ENCODE data around the gene ATP11B.
A peak's percentile ranks its signal among the peaks of the same experiment; 100 is the strongest.

The ATP11B gene

GRCh38 chr3:182940266-182940808 is 147.0 kb downstream of the ATP11B start:
- DNase-seq (ENCODE audit: extremely low spot score): no peak
- POLR2A ChIA-PET: no interaction called here
- CTCF ChIA-PET: no interaction called here

DNA sequence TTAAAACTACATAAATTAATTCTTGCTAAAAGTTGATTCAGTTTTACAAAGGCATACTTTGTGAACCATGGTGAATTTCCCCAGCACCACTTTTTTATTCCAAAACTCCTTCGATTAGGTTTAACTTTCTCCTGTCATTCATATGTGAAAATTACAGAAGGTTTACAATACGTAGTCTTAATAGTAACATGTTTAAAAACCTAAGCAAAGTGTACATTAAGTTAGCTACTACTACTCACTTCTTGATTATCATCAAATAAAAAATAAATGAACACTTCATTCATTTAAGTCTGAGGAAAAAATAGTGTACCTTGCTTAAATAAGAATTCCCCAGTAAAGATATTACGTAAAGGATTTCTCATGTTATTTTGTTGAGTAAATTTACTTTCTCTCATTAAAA is 148.4 kb downstream of the ATP11B start:
- no peak for DNase-seq (ENCODE audit: extremely low spot score)
- TF ChIP-seq L3MBTL2 (conservative IDR thresholded peaks at IDR 0.05): no peak
- TF ChIP-seq ZNF384 (IDR thresholded peaks at IDR 0.05): no peak
- no peak for TF ChIP-seq ARNT (IDR thresholded peaks at IDR 0.05)
- TF ChIP-seq, protein P1, sequence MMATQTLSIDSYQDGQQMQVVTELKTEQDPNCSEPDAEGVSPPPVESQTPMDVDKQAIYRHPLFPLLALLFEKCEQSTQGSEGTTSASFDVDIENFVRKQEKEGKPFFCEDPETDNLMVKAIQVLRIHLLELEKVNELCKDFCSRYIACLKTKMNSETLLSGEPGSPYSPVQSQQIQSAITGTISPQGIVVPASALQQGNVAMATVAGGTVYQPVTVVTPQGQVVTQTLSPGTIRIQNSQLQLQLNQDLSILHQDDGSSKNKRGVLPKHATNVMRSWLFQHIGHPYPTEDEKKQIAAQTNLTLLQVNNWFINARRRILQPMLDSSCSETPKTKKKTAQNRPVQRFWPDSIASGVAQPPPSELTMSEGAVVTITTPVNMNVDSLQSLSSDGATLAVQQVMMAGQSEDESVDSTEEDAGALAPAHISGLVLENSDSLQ (IDR thresholded peaks at IDR 0.05): no peak
- no peak for TF ChIP-seq FOXA1 (IDR thresholded peaks at IDR 0.05)
- TF ChIP-seq FOXK2 (IDR thresholded peaks at IDR 0.05): no peak
- TF ChIP-seq LEF1 (IDR thresholded peaks at IDR 0.05; ENCODE audit: borderline replicate concordance): no peak
- no peak for TF ChIP-seq SUZ12 (IDR thresholded peaks at IDR 0.05)
- TF ChIP-seq FOXM1 (IDR thresholded peaks at IDR 0.05; ENCODE audit: borderline replicate concordance): no peak
- no peak for TF ChIP-seq CTBP1 (IDR thresholded peaks at IDR 0.05; ENCODE audit: borderline replicate concordance)
- TF ChIP-seq SP1 (IDR thresholded peaks at IDR 0.05): no peak
- POLR2A ChIA-PET: no interaction called here
- CTCF ChIA-PET: no interaction called here

More at GRCh38 chr3:182940266-182940808, 147.0 kb downstream of the ATP11B start:
- TF ChIP-seq FOXK2 (IDR thresholded peaks at IDR 0.05) (no peak), NFRKB (IDR thresholded peaks at IDR 0.05) (no peak), ELF4 (IDR thresholded peaks at IDR 0.05) (no peak), ARNT (IDR thresholded peaks at IDR 0.05) (no peak), ZNF384 (IDR thresholded peaks at IDR 0.05) (no peak), SUZ12 (IDR thresholded peaks at IDR 0.05) (no peak), FOXM1 (IDR thresholded peaks at IDR 0.05; ENCODE audit: borderline replicate concordance) (no peak), HDGF (IDR thresholded peaks at IDR 0.05; ENCODE audit: borderline replicate concordance) (no peak), SP1 (IDR thresholded peaks at IDR 0.05) (no peak), TARDBP (IDR thresholded peaks at IDR 0.05) (no peak), BHLHE40 (IDR thresholded peaks at IDR 0.05; ENCODE audit: borderline replicate concordance) (no peak), FOXA1 (IDR thresholded peaks at IDR 0.05) (no peak), LEF1 (IDR thresholded peaks at IDR 0.05; ENCODE audit: borderline replicate concordance) (no peak), CTBP1 (IDR thresholded peaks at IDR 0.05; ENCODE audit: borderline replicate concordance) (no peak), L3MBTL2 (conservative IDR thresholded peaks at IDR 0.05) (no peak)
- TF ChIP-seq, protein P1 (IDR thresholded peaks at IDR 0.05): no peak

DNA sequence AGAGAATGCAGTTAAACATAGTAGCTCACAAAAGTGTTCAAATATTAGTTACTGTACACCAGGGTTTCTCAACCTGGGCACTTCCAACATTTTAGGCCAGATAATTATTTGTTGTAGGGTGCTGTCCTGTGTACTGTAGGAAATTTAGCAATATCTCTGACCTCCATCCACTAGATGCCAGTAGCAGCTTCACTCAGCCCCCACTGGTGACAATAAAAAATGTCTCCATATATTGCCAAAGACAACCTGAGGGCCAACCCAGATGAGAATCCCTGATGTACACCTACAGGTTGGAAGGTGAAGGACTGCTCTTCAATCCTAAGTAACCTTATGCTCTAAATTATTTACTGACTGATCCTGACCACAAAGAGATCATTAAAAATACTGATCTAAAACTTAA is 154.6 kb downstream of the ATP11B start:
- CTCF ChIA-PET: no interaction called here
- POLR2A ChIA-PET: no interaction called here
- peak; percentile 7 for DNase-seq (ENCODE audit: extremely low spot score)
- TF ChIP-seq CTBP1 (IDR thresholded peaks at IDR 0.05; ENCODE audit: borderline replicate concordance): no peak
- TF ChIP-seq NFRKB (IDR thresholded peaks at IDR 0.05): no peak
- no peak for TF ChIP-seq TARDBP (IDR thresholded peaks at IDR 0.05)

- ChIA-PET CTCF (no interaction called here), POLR2A (no interaction called here)
- no peak for DNase-seq (ENCODE audit: extremely low spot score)
- TF ChIP-seq ARNT (IDR thresholded peaks at IDR 0.05): no peak
- no peak for TF ChIP-seq SUZ12 (IDR thresholded peaks at IDR 0.05)
- TF ChIP-seq CTBP1 (IDR thresholded peaks at IDR 0.05; ENCODE audit: borderline replicate concordance): no peak
- TF ChIP-seq NFRKB (IDR thresholded peaks at IDR 0.05): no peak
- no peak for TF ChIP-seq LEF1 (IDR thresholded peaks at IDR 0.05; ENCODE audit: borderline replicate concordance)
- no peak for TF ChIP-seq FOXM1 (IDR thresholded peaks at IDR 0.05; ENCODE audit: borderline replicate concordance)
- TF ChIP-seq HDGF (IDR thresholded peaks at IDR 0.05; ENCODE audit: borderline replicate concordance): no peak
- no peak for TF ChIP-seq TARDBP (IDR thresholded peaks at IDR 0.05)
- no peak for TF ChIP-seq FOXK2 (IDR thresholded peaks at IDR 0.05)
- no peak for TF ChIP-seq BHLHE40 (IDR thresholded peaks at IDR 0.05; ENCODE audit: borderline replicate concordance)
- TF ChIP-seq ELF4 (IDR thresholded peaks at IDR 0.05): no peak
- TF ChIP-seq FOXA1 (IDR thresholded peaks at IDR 0.05): no peak
- TF ChIP-seq, protein P1 (IDR thresholded peaks at IDR 0.05): no peak
- TF ChIP-seq SP1 (IDR thresholded peaks at IDR 0.05): no peak
- no peak for TF ChIP-seq ZNF384 (IDR thresholded peaks at IDR 0.05)
- TF ChIP-seq L3MBTL2 (conservative IDR thresholded peaks at IDR 0.05): no peak
Observed at GRCh38 chr3:182948305-182948704, 155.0 kb downstream of the ATP11B start.

- ChIA-PET CTCF (no interaction called here), POLR2A (no interaction called here)
- no peak for DNase-seq (ENCODE audit: extremely low spot score)
- TF ChIP-seq FOXM1 (IDR thresholded peaks at IDR 0.05; ENCODE audit: borderline replicate concordance) (no peak), TARDBP (IDR thresholded peaks at IDR 0.05) (no peak), ZNF384 (IDR thresholded peaks at IDR 0.05) (no peak), L3MBTL2 (conservative IDR thresholded peaks at IDR 0.05) (no peak), FOXK2 (IDR thresholded peaks at IDR 0.05) (no peak), ELF4 (IDR thresholded peaks at IDR 0.05) (no peak), CTBP1 (IDR thresholded peaks at IDR 0.05; ENCODE audit: borderline replicate concordance) (no peak), BHLHE40 (IDR thresholded peaks at IDR 0.05; ENCODE audit: borderline replicate concordance) (no peak), FOXA1 (IDR thresholded peaks at IDR 0.05) (no peak), ARNT (IDR thresholded peaks at IDR 0.05) (no peak), HDGF (IDR thresholded peaks at IDR 0.05; ENCODE audit: borderline replicate concordance) (no peak), LEF1 (IDR thresholded peaks at IDR 0.05; ENCODE audit: borderline replicate concordance) (no peak), SP1 (IDR thresholded peaks at IDR 0.05) (no peak), SUZ12 (IDR thresholded peaks at IDR 0.05) (no peak), NFRKB (IDR thresholded peaks at IDR 0.05) (no peak)
- TF ChIP-seq, protein P1 (IDR thresholded peaks at IDR 0.05): no peak
Observed at GRCh38 chr3:182949688-182950087, 156.4 kb downstream of the ATP11B start.

All from HEK293T (cell line).